GM12878 (cell line): ENCODE data around the gene UCKL1. TPM values are rescaled to one million over a fixed set of nuclear protein-coding genes. Genes with fewer than 3 reads are reported as not detected.

Experiments
- ASH2L ChIP-seq: fragments of 300-600, 200-600 bp; sonication (generic); IDR thresholded peaks from 2 replicates; pipeline ENCODE4 v1.6.1; 2017; ENCODE audit warnings: low read depth, mild to moderate bottlenecking, borderline replicate concordance
- BCLAF1 ChIP-seq: fragments of 450-650 bp; IDR thresholded peaks from 2 replicates; pipeline ENCODE4 v1.6.1; 2017; ENCODE audit warnings: antibody characterized with exemption, mild to moderate bottlenecking, moderate library complexity
- IKZF1 ChIP-seq: fragments of 450-650 bp; conservative IDR thresholded peaks from 2 replicates; pipeline ENCODE4 v1.6.1; 2017; ENCODE audit warnings: antibody characterized with exemption, mild to moderate bottlenecking
- MTA2 ChIP-seq: fragments of 450-650 bp; IDR thresholded peaks from 2 replicates; pipeline ENCODE4 v1.6.1; 2016; ENCODE audit warnings: low read depth, mild to moderate bottlenecking, moderate library complexity
- POLR2A ChIP-seq: IDR thresholded peaks from 2 replicates; pipeline ENCODE4 v1.6.1; 2011; ENCODE audit warnings: low read depth, mild to moderate bottlenecking, low read length
- SIN3A ChIP-seq: IDR thresholded peaks from 2 replicates; pipeline ENCODE4 v1.6.1; 2012; ENCODE audit warnings: low read depth, low read length, improper control_type of control experiment
- SMC3 ChIP-seq: IDR thresholded peaks from 2 replicates; pipeline ENCODE4 v1.6.1; 2011; ENCODE audit warnings: low read length, improper control_type of control experiment, borderline replicate concordance
- SP1 ChIP-seq: IDR thresholded peaks from one replicate; pipeline ENCODE4 v1.6.1; 2011; ENCODE audit warnings: low read depth, low read length
- TBL1XR1 ChIP-seq: IDR thresholded peaks from 2 replicates; pipeline ENCODE4 v1.6.1; 2012; ENCODE audit warnings: low read depth, low read length, improper control_type of control experiment
- TCF7 ChIP-seq: IDR thresholded peaks from 2 replicates; pipeline ENCODE4 v1.6.1; 2014; ENCODE audit warnings: antibody characterized with exemption, borderline replicate concordance
- YY1 ChIP-seq: IDR thresholded peaks from 2 replicates; pipeline ENCODE4 v1.6.1; 2011; ENCODE audit warnings: low read depth, mild to moderate bottlenecking, low read length
- ZBTB4 ChIP-seq: fragments of 450-650 bp; formaldehyde crosslinking; IDR thresholded peaks from 2 replicates; pipeline ENCODE4 v1.4.0; 2022; ENCODE audit warnings: mild to moderate bottlenecking, moderate library complexity
- ZNF207 ChIP-seq: fragments of 450-650 bp; IDR thresholded peaks from 2 replicates; pipeline ENCODE4 v1.6.1; 2014; ENCODE audit warnings: antibody characterized with exemption, mild to moderate bottlenecking, borderline replicate concordance
- polyA plus RNA-seq, 11 experiments: library from polyadenylated mRNA; depleted of rRNA in 4 of 11; unstranded in 6 of 11; stranded (reverse) in 5 of 11; fragments of >200 nt; fragmentation: Nextera tagmentation in 4 of 11; fragmentation: Illumina TruSeq in 1 of 11; extraction: Ambion mirVana in 4 of 11; extraction: Trizol in 1 of 11; gene quantifications; 1 replicate in 1 of 11; 2 replicates in 10 of 11; pipeline versions ENCODE4 v1.2.1 to v1.2.3, GENCODE V29; 2011 to 2016; ENCODE audit warnings: inconsistent platforms in 2 of 11, missing spikeins in 2 of 11, low read depth in 1 of 11
- total RNA-seq, 4 experiments: library from RNA; depleted of rRNA in 3 of 4; stranded (reverse); fragments of >200 nt in 3 of 4; fragmentation: Illumina TruSeq in 1 of 4; extraction: Trizol in 1 of 4; gene quantifications; 2 replicates each; pipeline versions ENCODE4 v1.2.1 to v1.2.3, GENCODE V29; 2013 to 2021
- TF ChIP-seq, protein P1 (sequence below): fragments of 450-650 bp; IDR thresholded peaks from 2 replicates; pipeline ENCODE4 v1.6.1; 2018; ENCODE audit warnings: mild to moderate bottlenecking, low read depth, moderate library complexity; ENCODE audit not compliant: partially characterized antibody
- TF ChIP-seq, protein P2 (sequence below): IDR thresholded peaks from 2 replicates; pipeline ENCODE4 v1.6.1; 2012; ENCODE audit warnings: improper control_type of control experiment, low read depth, low read length; ENCODE audit not compliant: insufficient replicate concordance

The UCKL1 gene
- total and polyA plus RNA-seq, 10 of the 15 experiments (the other 5 are each of a cell fraction or from before 2014, with no cell fraction given), result 2.4 to 36.3 (median 24.8) TPM

DNA sequence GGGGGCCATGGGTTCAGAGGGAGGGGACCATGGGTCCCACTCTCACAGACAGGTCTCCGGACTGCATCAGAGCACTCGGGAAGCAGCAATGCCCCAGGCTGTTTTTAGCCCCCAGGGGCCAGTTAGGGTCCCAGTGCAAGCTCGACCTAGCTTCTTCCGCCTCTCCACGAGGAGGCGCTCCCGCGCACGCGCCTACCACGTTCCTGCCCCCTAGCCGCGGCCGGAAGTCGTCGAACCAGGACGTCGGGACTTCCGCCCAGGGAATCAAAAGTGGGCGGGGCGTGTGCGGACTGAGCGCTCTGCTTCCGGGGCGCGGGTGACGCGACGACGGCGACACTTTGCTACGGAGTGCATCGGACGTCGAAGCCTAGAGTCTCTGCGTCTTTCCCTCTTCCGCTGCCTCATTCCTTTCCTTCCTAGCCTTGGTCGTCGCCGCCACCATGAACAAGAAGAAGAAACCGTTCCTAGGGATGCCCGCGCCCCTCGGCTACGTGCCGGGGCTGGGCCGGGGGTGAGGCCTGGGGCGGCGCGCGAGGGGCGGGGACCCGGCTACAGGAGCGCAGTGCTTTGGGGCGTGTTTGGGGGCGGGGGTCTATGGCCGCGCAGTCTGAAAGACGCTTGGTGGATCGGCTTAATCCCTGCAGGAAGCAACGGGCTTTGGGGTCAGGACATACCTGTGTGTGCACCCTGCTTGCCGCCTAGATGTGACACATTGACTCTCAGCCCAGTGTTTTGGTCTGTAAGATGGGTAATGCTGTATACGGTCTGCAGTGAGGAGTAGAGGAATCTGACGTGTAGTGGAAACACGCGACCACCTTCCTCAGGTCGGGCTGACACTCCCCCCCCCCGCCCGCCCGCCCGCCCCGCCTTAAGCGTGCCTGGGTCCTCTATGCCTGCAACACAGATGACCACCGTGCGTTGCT is 24.9 kb upstream of the UCKL1 start, which contains the start of gene PRPF6 (continued):
- TF ChIP-seq TBL1XR1 (peak; percentile 85), SMC3 (peak; percentile 67; the same call in 1 of the 2 replicates), TCF7 (no peak), ZNF207 (peak; percentile 91; the same call in 1 of the 2 replicates), POLR2A (peak; percentile 89), BCLAF1 (no peak), YY1 (peak; percentile 78), ASH2L (0 out of 2 replicates have a peak, but pooled peaks have one; percentile 41), IKZF1 (peak; percentile 94), SP1 (peak; percentile 67), SIN3A (peak; percentile 90), ZBTB4 (CRISPR knock-in tag) (no peak), MTA2 (peak; percentile 78)
- TF ChIP-seq, protein P1, sequence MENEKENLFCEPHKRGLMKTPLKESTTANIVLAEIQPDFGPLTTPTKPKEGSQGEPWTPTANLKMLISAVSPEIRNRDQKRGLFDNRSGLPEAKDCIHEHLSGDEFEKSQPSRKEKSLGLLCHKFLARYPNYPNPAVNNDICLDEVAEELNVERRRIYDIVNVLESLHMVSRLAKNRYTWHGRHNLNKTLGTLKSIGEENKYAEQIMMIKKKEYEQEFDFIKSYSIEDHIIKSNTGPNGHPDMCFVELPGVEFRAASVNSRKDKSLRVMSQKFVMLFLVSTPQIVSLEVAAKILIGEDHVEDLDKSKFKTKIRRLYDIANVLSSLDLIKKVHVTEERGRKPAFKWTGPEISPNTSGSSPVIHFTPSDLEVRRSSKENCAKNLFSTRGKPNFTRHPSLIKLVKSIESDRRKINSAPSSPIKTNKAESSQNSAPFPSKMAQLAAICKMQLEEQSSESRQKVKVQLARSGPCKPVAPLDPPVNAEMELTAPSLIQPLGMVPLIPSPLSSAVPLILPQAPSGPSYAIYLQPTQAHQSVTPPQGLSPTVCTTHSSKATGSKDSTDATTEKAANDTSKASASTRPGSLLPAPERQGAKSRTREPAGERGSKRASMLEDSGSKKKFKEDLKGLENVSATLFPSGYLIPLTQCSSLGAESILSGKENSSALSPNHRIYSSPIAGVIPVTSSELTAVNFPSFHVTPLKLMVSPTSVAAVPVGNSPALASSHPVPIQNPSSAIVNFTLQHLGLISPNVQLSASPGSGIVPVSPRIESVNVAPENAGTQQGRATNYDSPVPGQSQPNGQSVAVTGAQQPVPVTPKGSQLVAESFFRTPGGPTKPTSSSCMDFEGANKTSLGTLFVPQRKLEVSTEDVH, result peak; percentile 66
- TF ChIP-seq, protein P2, sequence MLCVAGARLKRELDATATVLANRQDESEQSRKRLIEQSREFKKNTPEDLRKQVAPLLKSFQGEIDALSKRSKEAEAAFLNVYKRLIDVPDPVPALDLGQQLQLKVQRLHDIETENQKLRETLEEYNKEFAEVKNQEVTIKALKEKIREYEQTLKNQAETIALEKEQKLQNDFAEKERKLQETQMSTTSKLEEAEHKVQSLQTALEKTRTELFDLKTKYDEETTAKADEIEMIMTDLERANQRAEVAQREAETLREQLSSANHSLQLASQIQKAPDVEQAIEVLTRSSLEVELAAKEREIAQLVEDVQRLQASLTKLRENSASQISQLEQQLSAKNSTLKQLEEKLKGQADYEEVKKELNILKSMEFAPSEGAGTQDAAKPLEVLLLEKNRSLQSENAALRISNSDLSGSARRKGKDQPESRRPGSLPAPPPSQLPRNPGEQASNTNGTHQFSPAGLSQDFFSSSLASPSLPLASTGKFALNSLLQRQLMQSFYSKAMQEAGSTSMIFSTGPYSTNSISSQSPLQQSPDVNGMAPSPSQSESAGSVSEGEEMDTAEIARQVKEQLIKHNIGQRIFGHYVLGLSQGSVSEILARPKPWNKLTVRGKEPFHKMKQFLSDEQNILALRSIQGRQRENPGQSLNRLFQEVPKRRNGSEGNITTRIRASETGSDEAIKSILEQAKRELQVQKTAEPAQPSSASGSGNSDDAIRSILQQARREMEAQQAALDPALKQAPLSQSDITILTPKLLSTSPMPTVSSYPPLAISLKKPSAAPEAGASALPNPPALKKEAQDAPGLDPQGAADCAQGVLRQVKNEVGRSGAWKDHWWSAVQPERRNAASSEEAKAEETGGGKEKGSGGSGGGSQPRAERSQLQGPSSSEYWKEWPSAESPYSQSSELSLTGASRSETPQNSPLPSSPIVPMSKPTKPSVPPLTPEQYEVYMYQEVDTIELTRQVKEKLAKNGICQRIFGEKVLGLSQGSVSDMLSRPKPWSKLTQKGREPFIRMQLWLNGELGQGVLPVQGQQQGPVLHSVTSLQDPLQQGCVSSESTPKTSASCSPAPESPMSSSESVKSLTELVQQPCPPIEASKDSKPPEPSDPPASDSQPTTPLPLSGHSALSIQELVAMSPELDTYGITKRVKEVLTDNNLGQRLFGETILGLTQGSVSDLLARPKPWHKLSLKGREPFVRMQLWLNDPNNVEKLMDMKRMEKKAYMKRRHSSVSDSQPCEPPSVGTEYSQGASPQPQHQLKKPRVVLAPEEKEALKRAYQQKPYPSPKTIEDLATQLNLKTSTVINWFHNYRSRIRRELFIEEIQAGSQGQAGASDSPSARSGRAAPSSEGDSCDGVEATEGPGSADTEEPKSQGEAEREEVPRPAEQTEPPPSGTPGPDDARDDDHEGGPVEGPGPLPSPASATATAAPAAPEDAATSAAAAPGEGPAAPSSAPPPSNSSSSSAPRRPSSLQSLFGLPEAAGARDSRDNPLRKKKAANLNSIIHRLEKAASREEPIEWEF, result no peak
